ENCODE data around the gene RAMP1.

RAMP1 gene

DNA sequence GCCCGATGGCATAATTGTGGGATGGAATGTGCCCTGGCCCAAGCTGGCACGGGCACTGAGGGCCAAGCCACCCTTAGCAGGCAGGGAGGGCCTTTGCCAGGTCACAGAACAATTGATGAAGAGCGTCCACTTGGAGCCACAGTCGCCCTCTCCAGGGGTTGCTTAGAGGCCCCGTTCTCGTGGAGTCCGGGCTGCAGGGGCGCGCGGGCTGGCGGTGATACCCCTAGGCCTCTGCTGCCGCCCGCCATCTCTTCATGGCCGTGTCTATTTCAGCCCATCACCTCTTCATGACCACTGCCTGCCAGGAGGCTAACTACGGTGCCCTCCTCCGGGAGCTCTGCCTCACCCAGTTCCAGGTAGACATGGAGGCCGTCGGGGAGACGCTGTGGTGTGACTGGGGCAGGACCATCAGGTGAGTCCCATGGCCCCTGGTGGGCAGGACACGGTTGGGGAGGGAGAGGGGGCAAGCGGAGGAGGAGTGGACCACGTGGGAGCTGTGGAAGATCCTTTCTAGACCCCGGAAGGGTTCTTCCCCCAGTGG is 17.6 kb downstream of the RAMP1 start:
- no peak for DNase-seq (ENCODE audit: low read depth in 2 of 2)

DNA sequence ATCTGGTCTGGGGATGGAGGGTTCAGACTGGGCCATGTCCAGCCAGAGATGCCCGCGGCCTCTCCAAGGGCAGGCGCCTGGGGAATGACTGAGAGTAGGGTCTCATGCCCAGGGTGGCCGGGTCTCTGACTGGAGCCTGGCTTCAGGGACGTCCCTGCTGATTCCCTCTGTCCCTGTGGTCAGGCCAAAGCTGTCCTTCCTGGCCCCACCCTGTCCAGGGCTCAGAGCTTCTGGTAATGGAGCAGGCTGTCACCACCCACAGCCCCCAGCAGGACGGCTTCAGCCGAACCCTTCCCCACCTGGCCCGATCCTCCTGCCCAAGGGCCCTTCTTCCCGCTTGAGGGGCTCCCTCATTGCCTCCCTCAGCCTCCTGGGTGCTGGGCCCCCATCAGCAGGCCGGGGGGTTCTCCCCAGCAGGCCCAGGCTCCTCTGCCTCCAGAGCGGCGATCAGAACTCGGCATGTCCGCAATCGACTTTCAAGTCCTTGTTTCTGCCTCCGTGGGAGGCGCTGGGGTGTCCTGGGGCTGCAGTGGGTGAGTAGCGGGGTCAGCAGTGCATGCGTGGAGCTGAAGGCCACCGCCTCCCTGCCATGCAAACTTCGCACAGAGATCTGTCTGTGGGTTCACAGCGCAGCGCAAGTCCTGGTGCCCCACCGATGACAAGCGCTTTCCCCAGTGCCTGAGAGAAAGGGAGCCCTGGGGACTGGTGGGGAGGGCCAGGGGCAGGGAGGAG is 18.3 kb downstream of the RAMP1 start:
- DNase-seq (ENCODE audit: low read depth in 2 of 2): no peak

DNA sequence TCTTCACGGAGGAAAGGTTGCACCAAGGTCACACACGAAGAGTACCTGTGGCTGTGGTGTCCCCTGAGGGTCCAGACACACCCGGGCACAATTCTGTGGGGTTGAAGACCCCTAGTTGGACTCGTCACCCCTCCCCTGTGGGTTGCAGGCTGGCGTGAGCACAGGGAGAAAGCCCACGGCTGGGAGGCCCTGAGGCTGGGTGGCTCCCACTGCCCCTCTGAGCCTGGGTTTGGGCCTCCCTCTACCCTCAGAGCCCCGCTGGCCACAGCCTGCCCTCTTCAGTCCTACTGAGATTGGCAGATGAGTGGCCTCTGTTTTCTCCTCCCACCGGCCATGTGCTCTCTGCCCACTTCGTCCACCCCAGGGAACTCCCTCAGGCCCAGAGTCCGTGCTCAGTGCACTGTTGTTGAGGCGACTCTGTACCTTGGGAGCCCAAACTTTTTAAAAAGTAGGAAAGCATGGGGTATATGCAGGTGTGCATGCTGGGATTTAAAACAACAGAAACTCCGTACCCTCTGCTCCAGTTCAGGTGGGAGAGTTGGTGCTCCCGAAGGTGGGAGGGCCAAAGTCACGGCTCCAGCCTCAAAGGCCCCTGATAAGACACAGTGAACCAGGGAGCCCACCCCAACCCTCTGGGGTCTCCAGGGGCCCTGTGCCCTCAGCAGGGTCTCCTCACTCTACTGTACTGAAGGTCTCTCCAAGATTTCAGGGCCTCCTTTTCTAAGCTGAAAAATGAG is 19.1 kb downstream of the RAMP1 start:
- DNase-seq (ENCODE audit: low read depth in 2 of 2): no peak

DNA sequence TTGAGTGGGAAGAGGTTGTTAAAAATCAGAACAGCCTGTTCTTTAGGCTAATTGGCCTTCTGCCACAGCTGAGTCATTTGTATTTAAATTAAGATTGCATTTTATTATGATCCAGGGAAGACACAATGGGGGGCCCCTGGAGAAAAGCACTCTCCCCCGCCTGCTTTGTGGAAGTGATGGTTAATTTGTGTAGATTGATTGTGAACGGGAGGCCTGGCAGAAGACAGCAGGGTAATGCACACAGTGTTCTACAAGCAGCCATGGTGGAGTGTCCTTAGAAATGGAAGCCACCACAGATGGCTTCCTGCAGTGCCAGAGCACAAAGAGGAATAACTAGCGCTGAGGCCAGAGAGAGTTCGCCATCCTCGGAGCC is 19.6 kb downstream of the RAMP1 start:
- no peak for DNase-seq (ENCODE audit: low read depth in 2 of 2)

DNA sequence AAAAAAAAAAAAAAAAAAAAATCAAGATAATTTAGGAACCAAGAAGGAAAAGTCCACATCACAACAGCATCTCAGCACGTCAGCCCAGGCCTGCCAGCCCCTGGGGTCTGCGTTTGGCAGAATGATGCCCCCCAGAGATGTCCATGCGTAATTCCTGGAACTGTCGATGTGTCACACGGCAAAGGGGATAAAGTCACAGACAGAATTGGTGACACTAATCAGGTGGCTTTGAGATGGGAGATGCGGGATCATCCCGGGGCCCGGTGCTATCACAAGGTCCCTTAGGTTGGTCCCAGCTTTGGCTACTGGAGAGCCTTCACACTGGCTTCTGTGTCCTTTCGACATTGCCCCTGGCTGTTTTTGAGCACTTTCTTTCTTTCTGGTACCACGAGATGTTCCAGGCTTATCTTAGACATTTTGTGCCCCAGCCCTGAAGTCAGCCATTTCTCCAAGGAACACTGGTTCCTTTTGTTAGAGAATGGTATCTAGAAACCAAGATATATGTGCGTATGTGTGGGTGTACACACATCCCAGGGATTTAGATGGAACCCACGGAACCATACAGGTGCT is 20.7 kb downstream of the RAMP1 start:
- DNase-seq (ENCODE audit: low read depth in 2 of 2): no peak

DNA sequence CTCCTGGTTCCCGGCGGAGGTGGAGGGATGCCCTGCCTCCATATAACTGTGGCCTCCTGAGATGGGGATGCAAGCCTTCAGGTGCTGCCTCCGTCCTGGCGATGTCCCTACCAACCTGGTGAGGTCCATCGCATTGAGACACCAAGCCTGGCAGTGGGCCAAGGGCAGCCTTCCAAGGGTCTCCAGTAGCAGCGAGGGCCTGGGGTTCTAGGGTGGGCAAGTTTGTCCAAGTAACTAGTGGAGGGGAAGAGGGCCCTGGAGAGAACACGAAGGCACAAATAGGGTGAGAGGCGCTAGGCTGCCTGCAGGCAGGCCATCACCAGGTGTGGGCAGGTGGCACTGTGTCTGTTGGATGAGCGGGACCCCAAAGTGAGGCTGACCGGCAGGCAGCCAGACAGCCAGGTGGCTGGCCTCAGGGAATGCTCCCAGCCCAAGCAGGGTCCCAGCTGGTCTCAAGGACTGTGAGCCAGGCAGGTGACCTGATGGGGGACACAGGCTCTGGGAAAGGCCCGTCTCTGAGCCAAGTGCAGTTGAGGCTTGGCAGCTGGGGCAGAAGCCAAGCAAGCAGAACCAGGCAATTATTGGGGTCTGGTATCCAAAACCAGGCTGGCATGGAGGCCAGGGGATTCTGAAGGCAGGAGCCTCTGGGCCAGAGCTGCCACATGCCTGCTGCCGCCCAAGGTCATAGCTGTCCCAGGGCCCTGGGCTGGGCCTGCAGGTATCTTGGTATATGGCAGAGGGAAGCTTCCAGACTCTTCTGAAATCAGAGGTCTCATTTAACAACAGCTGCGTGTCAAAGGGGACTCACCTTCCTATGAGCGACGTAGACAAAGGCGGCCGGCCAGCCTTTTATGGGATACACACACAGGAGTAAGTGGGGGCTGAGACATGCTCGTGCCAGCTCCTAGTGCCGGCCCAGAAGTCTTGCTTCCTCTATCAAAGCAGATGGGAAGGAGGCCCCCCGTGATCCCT is 23.4 kb downstream of the RAMP1 start:
- no peak for DNase-seq (ENCODE audit: low read depth in 2 of 2)

DNA sequence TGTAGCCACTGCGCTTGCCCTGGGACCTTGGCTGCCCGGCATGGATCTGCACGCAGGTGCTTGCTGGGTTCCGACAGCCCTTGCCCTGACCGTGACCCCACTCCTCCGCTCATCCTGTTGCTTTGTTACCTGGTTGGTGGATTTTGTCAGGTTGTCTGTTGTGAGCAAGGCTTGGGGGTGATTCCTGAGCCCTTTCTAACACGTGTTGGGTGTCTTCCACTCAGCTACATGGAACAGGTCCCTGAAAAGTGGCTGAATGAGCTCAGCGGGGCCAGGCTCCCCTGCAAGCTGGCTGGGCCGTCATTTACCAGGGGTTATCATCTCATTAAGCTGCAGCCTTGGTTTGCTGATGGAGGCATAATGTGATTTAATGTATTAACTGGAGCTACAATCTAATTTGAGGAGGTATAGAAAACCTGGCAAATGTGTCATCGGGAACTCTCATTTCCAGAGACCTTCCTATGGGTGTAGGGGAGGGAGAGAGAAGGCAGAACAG is 24.6 kb downstream of the RAMP1 start:
- DNase-seq (ENCODE audit: low read depth in 2 of 2): no peak

DNA sequence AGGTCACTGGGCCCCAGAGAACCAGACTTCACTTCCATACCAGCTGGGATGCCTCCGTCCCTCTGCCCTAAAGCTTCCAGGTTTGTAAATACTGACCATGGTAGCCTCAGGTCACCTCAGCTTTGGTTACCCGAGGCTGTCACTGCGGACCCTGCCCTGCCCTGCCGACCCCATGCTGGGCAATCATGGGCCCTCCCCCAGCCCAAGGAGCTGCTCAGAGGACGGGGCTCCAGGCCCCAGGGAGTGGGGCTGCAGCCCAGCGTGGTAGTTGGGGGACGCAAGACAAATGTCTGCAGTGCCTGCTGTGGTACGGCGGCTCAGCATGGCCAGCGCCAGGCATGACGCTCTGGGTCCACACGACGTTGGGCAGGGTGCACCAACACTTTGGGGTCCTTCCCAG is 25.3 kb downstream of the RAMP1 start:
- no peak for DNase-seq (ENCODE audit: low read depth in 2 of 2)

DNA sequence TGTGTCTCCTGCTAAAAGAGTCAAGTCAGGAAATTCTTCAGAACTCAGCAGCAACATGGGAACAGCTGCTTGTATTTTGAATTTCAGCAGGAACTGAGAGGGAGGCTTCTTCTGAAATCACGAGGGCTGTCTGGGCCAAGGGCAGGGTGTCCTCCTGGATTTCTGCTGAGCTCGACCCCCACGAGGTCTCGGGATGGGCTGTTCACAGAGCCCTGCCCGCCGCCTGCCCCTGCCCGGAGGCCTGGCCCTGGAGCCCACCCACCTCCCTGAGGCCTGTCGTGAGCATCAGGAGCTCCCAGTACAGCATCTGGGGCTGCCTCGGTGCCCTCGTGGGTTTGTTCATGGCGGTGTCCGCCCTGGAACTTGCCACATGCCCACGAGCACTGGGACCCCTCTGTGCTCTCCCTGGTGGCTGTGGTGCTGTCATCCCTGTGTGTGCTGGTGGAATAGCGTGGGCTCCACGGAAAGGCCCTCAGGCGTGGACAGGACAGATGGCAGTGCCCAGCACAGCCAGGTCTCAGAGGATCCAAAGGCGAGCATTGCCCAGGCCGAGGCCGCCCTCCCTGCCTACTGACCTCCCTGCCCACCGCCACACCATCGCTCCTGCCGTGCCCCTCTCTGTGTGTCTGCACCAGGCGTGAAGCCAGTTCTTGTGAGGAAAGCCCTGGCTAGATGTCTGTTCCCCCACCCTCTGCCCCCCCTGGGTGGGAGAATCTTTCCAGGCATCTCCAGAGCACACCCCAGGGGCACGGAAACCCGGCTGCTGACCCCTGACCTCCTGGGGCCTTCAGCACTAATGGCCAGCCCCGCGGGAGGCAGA is 25.9 kb downstream of the RAMP1 start:
- DNase-seq (ENCODE audit: low read depth in 2 of 2): no peak

DNA sequence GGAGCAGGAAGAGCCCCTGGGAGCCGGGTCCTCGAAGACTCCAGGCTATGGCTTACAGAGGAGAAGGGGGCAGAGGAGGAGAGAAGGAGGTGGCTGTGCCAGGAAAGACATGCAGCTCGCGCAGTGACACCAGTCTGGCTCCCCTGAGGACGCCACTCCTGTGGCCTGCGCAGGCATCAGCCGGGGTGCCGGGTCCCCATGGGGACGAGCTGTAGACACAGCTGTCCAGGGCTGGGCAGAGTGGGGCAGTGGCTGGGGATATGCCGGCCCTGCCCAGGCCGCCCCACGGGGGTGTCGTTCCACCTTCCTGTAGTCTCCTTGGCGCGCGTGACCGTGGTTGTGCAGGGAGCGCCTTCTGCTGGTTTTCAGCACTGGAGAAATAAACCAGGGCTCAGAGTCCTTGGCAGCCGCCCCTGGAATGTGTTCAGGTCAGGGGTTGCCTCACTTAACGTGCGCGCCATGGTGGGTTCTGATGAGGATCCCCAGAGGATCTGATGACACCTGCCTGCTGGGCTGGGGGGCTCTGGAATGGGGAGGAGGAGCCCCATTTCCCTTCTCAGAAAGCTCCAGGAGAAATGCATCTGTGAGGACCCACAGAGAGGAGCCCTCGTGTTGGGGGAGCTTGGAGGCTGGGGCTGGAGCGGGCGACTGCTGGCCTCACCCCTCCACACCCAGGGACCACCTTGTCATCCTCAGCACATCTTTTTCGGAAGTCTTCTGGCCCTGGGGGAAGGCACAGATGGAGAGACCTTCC is 26.7 kb downstream of the RAMP1 start:
- no peak for DNase-seq (ENCODE audit: low read depth in 2 of 2)

DNA sequence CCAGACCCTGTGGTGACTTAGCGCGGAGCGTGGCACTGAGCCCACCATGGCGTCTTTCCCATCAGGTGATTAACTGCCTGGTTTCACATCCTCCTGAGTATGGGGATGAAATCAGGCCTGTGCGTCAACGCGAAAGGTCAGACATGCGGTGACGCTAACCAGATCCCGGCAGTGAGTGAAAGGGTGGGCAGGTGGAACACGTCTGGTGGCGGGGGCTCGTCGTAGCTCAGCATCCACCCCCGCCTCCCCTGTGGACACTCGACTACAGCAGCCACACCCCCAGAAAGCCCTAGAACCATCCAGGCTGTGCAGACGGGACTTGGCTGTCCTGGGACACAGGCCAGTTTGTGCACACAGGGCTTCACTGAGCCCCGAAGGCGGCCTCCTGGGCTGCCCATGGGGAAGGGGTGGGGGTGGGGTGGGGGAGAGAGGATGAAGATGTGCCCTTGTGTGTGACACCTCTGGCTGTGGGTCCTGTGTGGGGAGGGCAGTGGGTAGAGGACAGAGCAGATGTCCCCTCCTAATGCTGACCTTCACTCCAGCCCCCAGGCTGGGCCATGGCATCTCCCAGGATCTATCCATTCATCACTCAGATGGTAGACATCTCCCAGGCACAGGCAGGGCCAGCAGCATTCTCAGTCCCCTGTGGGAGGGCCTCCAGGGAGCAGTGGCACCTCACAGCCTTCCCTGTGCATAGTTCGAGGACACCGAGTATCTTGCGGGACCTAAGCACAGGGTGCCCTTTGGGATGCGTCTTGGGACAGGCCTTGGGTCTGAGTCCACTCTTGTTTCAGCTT is 27.5 kb downstream of the RAMP1 start:
- DNase-seq (ENCODE audit: low read depth in 2 of 2): no peak

DNA sequence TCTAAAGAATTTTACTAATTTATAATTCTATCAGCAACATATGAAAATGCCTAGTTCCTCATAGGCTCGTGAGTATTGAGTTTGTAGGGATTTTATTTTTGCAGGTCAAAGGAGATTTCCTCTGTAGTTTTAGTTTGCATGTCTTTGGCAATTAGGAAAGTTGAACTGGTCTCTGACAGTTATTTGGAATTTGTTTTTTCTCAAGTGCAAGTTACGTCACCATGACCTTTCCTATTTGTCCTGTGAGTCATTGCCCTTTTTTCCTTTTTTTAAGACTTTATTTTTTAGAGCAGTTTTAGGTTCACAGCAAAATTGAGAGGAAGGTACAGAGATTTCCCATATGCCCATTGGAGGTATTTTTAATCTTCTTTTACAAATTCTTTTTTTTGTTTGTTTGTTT is 29.0 kb downstream of the RAMP1 start:
- no peak for DNase-seq (ENCODE audit: low read depth in 2 of 2)

DNA sequence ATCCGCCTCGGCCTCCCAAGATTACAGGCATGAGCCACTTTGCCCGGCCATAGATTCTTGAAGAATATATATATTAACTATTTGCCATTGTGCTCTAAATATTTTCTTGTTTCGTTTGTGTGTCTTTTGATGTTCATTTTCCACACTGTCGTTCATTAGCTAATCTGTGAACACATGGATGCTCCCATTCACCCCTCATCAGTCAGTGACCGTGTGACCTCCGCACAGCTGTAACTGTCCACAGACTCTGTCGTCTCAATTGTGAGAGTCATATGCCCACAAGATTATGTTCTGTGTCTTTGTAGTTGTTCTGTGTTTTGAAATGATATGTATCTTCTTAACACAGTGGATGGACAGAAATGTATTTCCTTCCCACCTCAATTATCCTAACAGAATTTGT is 29.6 kb downstream of the RAMP1 start:
- DNase-seq (ENCODE audit: low read depth in 2 of 2): no peak

DNA sequence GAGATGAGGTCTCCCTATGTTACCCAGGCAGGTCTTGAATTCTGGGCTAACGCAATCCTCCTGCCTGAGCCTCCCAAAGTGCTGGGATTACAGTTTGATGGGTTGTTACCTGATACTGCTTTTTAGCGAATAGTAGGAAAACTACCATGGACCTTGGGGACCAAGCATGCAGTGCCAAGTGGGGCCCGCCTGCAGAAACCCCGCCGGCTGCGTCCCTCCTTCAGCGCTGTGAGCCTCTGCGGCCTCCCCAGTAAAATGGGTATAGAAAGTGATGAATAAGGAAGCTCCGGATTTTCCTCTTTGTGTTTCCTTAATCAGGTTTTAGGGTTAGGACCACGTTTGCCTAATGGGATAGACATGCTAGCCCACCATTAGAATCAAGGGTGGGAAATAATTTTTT is 30.4 kb downstream of the RAMP1 start:
- DNase-seq (ENCODE audit: low read depth in 2 of 2): no peak

DNA sequence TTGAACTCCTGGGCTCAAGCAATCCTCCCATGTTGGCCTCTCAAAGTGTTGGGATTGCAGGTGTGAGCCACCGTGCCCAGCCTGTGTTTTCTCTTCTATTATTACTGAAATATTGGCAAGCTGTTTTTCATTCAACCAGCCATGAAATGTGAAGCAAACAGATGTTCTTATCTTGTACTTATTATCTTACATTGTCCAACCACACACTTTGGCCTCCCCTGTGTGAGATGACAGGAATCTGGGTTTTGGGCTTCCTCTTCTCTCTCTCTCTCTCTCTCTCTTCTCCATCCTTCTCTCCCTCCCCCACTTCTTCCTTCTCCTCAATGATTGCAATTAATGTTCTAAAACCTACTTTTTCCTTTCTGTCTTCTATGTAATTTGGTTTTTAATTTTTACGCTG is 33.1 kb downstream of the RAMP1 start:
- no peak for DNase-seq (ENCODE audit: low read depth in 2 of 2)

DNA sequence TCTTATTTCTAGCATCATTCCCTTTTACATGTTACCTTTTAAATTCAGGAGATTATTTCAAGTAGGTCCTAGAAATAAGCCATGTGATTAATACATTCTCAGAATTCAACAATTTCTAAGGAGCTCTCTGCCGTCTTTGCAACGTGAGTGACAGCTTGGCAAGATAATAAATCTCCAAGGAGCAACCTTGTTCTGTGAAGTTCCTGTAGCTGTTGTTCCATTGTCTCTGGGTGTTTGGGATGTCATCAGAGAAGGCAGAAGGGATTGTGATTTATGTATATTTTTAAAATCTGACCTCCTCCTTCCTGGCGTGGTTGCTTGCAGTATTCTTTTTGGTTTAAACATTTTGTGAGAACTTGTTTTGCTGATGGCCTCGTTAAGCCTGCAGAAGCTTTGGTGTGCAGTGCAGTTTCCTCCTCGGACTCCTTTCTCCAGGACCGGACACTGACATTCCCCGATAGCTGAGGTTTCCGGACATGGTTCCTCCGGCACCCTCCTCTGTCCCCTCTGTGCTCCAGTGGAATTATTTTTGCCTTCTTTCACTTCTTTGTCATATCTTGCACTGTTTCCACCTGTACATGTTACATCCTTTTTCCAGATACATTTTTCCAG is 33.7 kb downstream of the RAMP1 start:
- no peak for DNase-seq (ENCODE audit: low read depth in 2 of 2)

DNA sequence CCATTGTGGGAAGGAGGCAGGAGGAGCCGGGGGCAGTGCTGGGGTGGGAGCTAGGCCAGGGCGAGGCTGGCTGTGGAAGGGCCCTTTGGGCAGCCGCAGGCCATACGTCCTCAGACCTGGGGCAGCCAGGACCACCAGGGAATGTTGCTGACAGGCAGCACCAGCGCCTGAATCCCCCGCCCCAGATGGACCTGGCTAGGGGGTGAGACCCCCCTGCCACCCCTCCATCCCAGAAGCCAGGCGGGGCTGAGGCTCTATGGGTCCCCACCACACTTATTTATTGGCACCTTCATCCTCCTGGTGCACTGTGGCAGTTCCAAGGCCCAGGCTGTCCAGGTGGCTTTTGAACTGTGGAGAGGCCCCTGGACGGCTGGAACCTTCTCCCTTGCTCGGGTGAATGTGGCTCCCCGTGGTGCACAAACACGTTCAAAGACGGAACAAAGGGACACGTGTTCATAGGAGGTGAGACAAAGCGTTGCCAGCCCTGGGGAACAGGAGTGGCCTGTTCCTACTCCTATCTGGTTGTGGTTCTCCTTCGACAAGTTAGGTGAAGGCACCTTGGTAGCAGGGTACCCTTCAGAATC is 35.1 kb downstream of the RAMP1 start:
- DNase-seq (ENCODE audit: low read depth in 2 of 2): no peak

DNA sequence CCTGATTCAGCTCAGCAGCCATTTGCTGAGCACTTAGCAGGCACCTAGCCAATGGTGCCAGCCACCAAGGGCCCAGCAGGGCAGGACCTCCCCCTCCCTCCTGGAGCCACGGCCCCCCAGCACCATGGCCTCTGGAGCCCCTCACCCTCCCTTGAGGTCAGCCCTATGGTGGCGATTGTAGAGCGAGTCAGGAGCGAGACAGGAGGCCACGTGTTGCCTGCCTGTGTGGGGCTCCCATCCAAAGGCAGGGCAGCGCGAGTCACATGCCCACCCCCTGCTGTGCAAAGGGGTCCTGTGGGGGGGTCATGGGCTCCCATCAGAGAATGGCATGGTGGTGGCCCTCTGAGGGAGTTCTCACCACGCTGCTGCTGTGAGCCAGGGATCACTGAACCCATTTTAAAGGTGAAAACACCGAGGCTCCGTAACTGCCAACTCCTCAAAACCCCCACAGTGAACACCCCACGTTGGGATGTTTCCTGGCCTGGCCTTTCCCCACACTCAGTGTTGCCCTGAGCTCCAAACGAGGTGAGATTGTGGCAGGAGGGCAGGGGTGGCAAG is 35.6 kb downstream of the RAMP1 start:
- no peak for DNase-seq (ENCODE audit: low read depth in 2 of 2)
